ENCODE data around the gene DAGLA.

DAGLA gene

DNA sequence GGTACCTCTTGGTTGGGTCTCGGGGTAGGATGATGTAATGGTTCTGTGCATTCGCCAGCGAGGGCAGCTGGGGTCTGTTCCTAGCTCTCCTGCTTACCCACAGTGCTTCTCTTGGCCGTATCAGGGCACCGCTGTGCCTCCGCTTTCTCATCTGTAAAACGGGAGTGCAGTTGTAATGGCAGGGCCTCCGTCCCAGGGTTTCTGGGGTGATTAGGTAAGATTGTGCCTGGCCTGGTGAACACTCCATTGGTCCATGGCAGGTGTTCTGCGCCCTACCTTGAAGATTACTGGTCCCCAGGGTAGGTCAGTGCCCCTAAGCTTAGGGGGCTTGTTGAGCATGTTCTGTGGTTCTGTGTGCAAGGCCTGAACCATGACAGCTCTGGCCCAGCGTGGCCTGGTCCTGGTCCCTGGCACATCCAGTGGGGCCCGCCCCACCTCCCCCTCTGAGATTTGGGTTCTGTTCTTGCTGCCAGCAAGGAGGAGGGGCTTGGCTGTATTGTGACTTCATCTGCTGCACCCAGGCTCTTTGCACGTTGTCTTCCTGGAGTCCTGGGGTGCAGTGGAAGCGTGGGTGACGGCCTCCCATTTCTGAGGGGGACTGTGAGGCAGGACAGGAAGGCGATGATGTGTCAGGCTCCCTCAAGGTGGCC is 77.1 kb downstream of the DAGLA start:
- TF ChIP-seq, protein P1, sequence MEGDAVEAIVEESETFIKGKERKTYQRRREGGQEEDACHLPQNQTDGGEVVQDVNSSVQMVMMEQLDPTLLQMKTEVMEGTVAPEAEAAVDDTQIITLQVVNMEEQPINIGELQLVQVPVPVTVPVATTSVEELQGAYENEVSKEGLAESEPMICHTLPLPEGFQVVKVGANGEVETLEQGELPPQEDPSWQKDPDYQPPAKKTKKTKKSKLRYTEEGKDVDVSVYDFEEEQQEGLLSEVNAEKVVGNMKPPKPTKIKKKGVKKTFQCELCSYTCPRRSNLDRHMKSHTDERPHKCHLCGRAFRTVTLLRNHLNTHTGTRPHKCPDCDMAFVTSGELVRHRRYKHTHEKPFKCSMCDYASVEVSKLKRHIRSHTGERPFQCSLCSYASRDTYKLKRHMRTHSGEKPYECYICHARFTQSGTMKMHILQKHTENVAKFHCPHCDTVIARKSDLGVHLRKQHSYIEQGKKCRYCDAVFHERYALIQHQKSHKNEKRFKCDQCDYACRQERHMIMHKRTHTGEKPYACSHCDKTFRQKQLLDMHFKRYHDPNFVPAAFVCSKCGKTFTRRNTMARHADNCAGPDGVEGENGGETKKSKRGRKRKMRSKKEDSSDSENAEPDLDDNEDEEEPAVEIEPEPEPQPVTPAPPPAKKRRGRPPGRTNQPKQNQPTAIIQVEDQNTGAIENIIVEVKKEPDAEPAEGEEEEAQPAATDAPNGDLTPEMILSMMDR (conservative IDR thresholded peaks at IDR 0.05): no peak
- no peak overlapping the region for H3K27ac ChIP-seq

DNA sequence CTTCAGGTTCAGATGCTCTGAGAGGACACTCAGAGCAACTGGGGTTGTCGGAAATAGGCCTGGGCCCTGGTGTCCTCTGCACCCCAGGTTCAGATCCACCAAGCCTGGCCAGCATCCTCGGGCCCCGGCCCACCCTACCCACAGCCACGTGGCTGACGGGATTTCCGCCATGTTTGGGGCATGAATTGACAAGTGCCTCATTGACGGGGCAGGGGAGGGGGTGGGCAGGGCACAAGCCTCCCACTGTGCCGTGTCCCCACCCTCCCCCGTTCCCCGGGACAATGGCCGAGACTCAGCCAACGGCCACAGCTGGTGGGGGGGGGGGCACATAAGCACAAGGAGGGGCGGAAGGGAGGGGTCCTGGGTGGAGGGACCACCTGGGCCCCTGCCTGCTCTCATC is 80.8 kb downstream of the DAGLA start:
- H3K27ac ChIP-seq: no peak overlapping the region
- TF ChIP-seq, protein P1 (conservative IDR thresholded peaks at IDR 0.05): no peak

DNA sequence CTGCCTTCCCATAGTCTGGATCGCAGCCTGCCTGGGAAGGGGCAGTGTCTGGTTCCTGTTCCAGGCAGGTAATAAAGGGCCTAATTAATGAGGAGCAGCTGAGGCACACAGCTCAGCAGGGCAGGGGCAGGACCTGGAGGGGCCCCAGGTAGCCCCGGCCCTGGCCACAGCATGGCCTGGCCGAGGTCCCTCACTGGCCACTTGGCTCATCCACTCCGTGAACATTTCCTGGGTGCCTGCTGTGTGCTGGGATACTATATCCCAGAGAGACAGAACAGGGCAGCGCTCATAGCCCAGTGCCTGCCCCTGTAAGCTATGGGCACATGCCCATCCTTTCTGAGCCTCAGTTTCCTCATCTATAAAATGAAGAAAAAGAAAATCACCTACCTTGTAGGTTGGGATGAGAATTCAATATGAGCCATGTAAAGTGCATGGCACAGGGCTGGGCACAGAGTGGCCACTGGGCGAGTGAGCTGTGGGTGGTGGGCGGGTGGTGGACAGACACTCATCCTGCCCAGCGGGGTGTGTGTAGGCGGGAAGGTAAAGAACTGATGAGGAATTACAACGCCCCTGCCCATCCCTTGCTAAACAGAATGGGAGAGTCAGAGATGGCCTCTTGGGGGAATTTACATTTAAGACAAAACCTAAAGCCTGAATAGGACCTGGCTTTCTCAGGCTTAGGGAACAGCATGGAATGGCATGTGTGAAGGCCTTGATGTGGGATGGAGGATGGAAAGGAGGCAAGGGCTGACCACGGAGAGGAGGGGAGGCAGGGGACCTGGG is 81.4 kb downstream of the DAGLA start:
- TF ChIP-seq, protein P1 (conservative IDR thresholded peaks at IDR 0.05): no peak
- no peak overlapping the region for H3K27ac ChIP-seq

DNA sequence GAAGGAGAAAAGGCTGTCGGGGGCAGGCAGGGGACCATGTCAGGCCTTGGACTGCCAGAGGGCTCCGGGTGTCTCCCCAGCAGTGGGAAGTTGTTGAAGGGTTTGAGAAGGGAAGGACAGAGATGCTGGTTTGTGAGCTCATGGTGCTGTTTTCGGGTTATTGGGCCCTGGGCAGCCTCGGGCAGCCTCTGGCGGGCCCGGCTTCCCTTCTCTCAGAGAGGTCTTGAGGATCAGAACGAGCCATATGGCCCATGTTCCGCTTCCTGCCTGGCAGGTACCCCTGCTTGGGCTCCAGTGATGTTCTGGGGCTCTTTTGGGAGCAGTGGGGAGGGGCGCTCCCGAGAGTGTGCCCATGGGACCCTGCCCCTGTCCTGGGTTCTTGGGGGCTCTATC is 82.0 kb downstream of the DAGLA start:
- H3K27ac ChIP-seq: no peak overlapping the region
- TF ChIP-seq, protein P1 (conservative IDR thresholded peaks at IDR 0.05): no peak

DNA sequence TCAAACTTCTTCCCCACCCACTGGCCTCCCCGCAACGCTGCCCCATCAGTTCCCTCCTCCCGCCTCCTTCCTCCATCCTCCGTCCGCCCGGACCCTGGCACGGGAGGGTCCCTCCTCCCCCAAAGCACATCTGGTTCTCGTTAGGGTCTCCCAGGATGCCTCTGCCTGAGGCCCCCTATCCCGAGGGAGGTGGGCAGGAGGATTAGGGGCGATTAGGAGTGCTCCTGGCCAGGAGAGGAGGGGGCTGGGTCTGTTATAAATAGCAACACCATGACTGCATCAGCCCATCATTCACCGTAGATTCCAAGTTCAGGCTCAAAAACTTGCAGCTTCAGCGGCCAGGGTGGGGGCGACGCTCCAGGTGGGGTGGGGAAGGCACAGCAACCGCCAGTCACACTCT is 82.6 kb downstream of the DAGLA start:
- H3K27ac ChIP-seq: no peak overlapping the region
- TF ChIP-seq, protein P1 (conservative IDR thresholded peaks at IDR 0.05): no peak

DNA sequence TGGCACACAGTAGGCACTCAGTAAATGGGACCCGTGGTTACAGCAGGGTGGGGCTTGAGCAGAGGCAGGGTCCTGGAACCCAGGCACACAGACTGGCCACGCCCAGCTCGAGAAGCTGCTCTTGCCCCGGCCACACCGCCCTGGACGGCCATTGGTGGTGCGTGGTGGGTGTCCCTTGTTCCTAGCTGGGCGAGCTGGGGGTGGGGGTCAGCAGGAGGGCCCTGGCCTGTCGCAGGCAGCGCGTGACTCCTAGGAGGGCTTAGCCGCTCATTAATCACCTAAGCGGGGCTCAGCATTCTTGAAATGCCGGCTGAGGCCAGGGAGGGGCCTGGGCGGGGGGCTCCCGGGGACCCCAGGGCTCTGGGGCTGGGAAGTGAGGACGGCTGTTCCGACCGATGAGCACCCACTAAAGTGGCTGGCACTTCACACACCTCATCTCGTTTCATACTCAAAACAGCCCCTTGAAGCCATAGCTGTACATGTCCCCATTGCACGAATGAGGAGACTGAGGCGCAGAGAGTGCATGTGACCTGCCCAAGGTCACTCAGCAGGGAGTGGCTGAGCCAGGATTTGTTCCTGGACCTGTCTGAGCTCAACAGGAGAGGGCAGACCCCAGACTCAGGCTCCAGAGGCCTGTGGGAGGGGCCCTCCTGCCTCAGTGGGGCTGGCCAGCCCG is 83.9 kb downstream of the DAGLA start:
- no peak overlapping the region for H3K27ac ChIP-seq
- TF ChIP-seq, protein P1 (conservative IDR thresholded peaks at IDR 0.05): no peak

DNA sequence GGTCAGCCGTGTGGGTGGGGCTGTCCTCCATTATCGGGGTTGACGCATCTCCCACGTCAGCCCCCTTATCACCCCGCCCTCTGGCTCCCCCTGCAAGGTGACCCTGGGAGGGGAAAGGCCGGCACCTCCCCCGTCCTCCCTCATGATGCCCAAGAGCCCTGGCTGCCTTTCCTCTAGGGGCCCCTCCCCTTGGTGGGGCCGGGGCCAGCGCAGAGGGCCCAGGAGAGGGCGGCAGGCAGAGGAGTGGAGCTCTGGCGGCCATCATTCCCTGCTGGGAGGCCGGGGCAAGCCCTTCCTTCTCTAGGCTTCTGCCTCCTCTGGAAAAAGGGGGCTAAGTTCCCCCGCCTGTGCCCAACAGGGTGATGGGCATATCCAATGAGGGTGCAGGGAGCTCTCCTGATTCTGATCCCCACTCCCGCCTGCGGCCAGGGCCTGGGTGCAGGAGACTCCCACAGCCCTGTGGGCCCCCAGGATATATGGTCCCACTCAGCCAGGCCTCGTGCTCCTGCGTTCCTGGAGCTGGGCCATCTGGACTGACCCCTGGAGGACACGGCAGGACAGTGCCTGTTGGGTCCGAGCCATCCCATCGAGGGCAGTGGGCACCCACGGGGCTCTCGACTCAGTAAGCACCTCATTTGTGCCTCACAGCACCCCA is 84.5 kb downstream of the DAGLA start:
- no peak overlapping the region for H3K27ac ChIP-seq
- TF ChIP-seq, protein P1 (conservative IDR thresholded peaks at IDR 0.05): no peak
